Measurements from ENCODE around the gene CYP2W1. TPM values are rescaled to one million over a fixed set of nuclear protein-coding genes. Genes with fewer than 3 reads are reported as not detected.

CYP2W1 gene, protein sequence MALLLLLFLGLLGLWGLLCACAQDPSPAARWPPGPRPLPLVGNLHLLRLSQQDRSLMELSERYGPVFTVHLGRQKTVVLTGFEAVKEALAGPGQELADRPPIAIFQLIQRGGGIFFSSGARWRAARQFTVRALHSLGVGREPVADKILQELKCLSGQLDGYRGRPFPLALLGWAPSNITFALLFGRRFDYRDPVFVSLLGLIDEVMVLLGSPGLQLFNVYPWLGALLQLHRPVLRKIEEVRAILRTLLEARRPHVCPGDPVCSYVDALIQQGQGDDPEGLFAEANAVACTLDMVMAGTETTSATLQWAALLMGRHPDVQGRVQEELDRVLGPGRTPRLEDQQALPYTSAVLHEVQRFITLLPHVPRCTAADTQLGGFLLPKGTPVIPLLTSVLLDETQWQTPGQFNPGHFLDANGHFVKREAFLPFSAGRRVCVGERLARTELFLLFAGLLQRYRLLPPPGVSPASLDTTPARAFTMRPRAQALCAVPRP
- total RNA-seq (2022; extraction: Qiagen RNA extraction): 0.02 TPM in 1 of 5 replicates, not detected in the others

GRCh38 chr7:983004-983615 is at the start of gene CYP2W1:
TSS of gene CYP2W1 (plus strand) at chr7:983181. CDS start at chr7:983212, 31 bp downstream.

GRCh38 chr7:954330-955238 is 28.4 kb upstream of the CYP2W1 start, which contains the start of gene ADAP1:
TSS of gene ADAP1 (minus strand) at chr7:954680. CDS start at chr7:954477, 203 bp downstream.

DNA sequence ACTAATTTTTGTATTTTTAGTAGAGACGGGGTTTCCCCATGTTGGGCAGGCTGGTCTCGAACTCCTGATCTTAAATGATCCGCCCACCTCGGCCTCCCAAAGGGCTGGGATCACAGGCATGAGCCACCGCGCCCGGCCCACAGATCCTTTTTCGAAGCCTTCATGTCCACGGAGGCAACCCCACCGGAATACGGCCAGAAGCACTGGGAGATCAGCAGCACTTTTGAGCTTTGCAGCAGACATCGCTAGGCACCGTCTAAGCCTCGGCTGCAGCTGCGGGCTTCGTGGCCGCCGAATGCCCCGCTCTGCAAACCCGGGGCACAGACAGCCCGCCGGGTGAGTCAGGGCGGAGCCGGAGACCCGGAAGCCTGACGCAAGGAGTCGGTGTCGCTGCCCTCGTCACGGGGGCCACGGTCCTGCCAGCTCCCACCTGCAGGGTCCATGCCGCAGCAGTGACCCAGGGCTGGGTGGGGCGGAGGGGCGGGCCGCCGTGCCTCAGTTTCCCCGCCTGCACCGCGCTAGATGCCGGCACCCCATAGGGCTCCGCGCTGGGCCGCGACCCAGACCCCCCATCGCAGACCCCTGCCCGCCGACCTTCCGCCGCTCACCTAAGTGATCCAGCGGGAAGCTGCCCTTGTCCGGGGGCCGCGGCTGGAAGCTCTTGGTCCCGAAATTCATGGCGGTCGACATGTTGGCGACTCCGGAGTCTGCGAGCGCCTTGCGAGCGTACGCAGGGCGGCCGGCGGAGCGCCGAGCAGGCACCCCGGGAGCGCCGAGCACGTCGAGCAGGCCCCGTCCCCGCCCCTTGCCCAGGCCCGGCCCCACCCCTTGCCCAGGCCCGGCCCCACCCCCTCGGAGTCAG is 7.9 kb upstream of the CYP2W1 start, which contains the start of gene COX19:
COX19 (minus strand) TSS at position 730 of the 862 bp plus-strand sequence; CDS start at position 690, 40 bp downstream.

Other genes with a start within 250 kb of the CYP2W1 start
- 70.7 to 98.7 TPM (median 95.3 TPM) in 5 replicates for gene SUN1, start 150.7 kb upstream of the CYP2W1 start, total RNA-seq (2022; extraction: Qiagen RNA extraction)
- 38.1 to 70.1 TPM (median 60.2 TPM) in 5 replicates for gene GET4, start 106.6 kb upstream of the CYP2W1 start, total RNA-seq (2022; extraction: Qiagen RNA extraction)
- gene ADAP1, start 28.5 kb upstream of the CYP2W1 start, total RNA-seq (2022; extraction: Qiagen RNA extraction): 3.5 to 5.4 TPM (median 4.3 TPM) in 5 replicates
- gene COX19, start 7.6 kb upstream of the CYP2W1 start, total RNA-seq (2022; extraction: Qiagen RNA extraction): 5.5 to 7.3 TPM (median 5.9 TPM) in 5 replicates
- gene GPR146, start 61.4 kb downstream of the CYP2W1 start, total RNA-seq (2022; extraction: Qiagen RNA extraction): 1.1 to 2.8 TPM (median 2.1 TPM) in 5 replicates
- gene GPER1, start 104.9 kb downstream of the CYP2W1 start, total RNA-seq (2022; extraction: Qiagen RNA extraction): 0.55 to 0.94 TPM (median 0.78 TPM) in 5 replicates
- 51.9 to 61.5 TPM (median 59.2 TPM) in 5 replicates for gene ZFAND2A, start 177.0 kb downstream of the CYP2W1 start, total RNA-seq (2022; extraction: Qiagen RNA extraction)
- gene UNCX, start 249.7 kb downstream of the CYP2W1 start, total RNA-seq (2022; extraction: Qiagen RNA extraction): 0.03 to 0.22 TPM (median 0.06 TPM) in 4 of 5 replicates, not detected in the other

Data from A549 treated with CORT108297 at 1 μM for 4 hours (cell line).